RPMI8226 (cell line): ENCODE measurements around the gene EFS.
A peak's percentile ranks its signal among the peaks of the same experiment; 100 is the strongest.

Source experiments
- DNase-seq: peaks from one replicate; pipeline ENCODE4 v3.0.0-alpha.2; 2015

Gene EFS

DNA sequence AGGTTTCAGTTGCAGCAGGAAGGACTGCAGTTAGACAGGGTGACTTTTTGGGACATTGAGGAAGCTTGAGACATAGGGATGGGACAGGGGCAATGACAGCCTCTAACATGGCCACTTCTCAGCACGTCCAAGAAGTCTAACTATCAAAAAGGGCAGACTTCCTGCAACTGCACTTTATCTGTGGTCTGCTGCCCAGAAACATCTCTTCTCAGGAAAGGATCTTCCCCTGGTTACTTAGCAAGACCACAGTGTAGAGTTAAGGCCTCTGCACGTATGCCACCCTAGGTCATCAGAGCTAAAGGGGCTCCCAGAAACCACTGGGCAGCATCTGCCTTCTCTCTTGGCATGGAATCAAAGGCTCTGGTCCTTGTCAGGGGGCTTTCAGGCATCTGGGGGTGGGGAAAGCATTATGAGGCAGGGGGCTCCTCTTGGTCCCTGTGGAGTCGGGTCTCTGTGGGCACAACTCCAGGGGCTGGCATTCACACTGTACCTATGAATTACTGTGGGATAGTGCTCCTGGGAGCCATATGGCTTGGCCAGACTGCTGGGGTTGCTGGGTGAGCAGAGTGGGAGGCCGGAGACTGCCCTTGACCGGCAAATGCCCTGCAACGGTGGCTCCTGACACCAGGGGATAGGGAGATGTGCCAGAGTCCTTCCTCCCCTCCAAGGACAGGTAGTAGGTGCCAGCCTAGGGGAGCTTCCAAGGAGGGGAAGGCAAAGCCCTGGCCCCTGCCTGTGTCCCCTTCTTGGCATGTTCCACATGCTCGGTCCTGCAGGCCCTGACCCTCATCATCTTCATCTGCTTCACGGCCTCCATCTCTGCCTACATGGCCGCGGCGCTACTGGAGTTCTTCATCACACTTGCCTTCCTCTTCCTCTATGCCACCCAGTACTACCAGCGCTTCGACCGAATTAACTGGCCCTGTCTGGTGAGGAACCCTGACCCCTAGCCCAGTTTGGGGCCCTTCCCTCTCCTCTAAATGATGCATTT is 12.9 kb upstream of the EFS start:
- DNase-seq: no peak

GRCh38 chr14:23377198-23377550 is 12.2 kb upstream of the EFS start:
- no peak for DNase-seq

DNA sequence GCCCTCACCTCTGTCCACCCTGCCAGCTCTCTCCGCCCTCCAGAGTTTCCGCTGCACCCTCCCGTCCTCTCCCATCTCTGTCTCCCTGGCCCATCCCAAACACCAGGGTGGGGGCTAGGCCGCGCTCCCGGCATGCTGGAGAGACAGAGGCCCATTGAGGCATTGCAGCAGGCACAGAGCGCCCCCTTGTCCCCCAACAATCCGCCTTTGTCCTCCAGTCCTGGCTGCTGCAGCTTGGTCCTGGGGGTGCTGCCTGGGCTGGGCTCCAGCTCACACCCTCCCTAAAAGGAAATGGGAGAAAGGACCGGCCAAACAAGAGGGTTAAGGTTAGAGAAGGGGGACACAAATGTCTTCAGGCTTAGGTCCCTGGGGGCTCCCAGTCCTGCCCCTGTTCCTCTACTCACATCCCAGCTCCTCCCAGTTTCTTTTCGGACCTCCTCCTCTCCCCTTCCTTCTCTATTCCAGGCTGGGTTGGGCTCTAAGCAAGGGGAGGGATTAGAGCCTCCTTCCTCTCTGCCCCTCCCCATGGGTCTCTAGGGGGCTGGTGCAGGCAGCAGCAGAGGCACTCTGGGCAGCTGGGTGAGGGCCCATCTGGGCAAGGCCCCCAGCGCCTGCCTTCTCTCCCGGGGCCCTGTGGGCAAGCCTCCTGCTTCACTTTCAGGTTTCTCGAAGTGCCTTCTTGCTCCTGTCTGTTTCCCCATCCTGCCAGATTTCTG is 11.7 kb upstream of the EFS start, which contains the start of gene CMTM5:
CMTM5 (plus strand) TSS at position 565 of the 716 bp plus-strand sequence. CDS start 206 bp downstream, outside the sequence.
- no peak for DNase-seq

GRCh38 chr14:23375527-23376251 is 10.7 kb upstream of the EFS start:
- DNase-seq: no peak

GRCh38 chr14:23373041-23373440 is 8.1 kb upstream of the EFS start:
- DNase-seq: no peak

DNA sequence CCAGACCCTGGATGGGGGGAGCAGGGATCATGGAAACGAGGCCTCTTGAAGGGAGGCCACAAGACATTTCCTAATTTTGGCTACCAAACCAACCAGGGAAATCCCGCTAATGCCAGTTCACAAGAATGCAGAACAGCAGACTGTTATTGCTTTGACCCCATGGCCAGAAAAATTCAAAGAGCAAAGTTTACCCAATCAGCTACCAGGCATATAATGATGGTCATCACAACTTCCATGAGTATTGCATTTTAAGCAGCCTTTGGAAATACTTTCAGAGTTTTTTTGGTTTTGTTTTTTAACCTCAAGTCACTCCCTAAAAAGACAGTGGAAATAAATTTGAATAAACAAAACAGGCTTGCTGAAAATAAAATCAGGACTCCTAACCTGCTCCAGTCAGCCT is 7.5 kb upstream of the EFS start, which contains the start of gene IL25:
IL25 (plus strand) TSS at position 301 of the 400 bp plus-strand sequence.
- no peak for DNase-seq

- no peak for DNase-seq
Observed at GRCh38 chr14:23371865-23372264, 6.9 kb upstream of the EFS start.

DNA sequence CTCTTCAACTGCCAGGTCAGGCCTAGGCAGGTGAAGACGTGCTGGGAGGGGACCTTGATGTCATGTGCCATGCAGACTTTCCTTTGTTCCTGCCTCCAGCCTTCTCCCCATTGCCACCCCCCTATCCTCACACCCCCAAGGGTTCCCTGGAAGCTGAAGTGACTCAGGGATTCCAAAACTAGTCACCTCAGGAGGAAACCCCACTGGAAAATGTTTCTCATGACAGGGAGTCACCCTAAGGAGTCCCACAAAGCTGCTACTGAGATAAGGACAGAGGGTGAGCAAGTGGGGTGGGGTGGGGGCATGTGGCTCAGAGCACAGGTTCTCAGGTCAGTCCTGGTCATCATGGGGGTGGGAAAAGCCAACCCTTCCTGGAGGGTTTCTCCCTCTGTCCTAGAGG is 5.2 kb upstream of the EFS start:
- DNase-seq: no peak

- no peak for DNase-seq
Observed at GRCh38 chr14:23366426-23366921, 1.5 kb upstream of the EFS start.

DNA sequence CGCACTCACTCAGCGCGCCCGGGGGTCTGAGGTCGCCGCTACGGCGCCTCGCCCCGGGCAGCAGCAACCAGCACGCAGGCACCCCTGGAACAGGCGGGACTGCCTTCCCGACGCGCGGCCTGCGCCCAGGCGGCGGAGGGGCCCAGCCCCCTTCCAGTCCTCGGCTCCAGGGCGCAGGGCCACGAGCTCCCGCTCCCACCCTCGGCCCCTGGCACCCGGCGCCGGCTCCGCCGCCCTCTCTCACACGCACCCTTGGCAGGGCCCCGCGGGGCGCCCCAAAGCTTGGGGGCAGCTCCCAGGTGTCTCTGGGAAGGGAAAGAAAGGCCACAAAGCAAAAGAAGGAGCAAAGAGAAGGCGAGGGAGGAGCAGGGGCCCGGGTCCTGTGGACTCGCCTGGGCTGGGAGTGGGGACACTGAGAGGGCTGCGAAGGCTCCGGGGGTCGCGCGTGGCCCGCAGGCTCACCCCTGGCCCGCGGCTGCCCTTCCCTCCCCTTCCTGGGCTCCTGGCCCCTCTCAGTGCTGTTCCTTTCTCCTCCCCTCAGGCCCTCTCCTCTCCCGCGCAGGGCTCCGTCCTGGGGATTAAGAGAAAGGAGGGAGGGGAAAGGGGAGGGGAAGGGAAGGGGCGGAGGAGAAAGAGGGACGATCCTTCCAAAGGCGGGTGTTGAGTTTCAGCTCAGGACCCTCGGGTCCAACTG is 907 bp upstream of the EFS start:
- DNase-seq: no peak

GRCh38 chr14:23364164-23365035 is 572 bp downstream of the EFS start:
- DNase-seq: no peak

DNA sequence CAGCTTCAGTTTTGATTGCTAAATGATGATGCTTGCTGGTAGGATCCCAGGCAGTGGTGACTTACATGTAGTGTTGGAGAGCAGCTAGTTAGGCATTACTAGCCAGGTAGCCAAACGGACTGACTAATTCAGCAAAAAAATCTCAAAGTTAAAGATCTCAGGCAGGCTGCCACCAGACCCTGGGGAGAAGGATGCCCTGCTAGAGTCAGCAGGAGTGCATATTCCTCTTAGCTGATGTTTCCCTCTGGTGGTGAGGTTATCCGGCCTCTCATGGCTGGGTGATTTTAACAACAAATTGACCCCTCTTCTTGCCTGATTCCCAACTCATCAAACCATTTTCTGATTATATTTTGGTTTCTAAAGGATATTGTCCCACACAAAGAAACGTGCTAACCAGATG is 2.8 kb downstream of the EFS start:
- peak; percentile 32 for DNase-seq

- DNase-seq: no peak
Observed at GRCh38 chr14:23361763-23362162, 3.2 kb downstream of the EFS start.

DNA sequence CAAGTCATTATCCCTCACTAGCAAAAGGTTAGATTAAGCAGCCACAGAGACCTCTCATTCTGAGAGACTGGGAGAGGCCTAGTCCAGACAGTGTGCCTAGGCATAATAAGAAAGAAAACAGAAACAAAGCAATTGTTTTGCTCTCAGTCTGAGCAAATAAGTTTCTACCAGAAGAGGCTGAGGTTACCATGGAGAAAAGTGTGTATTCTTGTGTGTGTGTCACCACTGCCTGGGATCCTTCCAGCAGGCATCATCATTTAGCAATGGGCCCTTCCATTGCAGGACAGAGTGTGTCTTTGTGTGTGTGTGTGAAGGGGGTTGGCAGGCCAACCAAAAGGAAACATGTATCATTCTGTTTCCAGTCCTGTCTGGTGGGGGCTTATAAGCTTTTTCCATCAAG is 3.7 kb downstream of the EFS start:
- DNase-seq: no peak

DNA sequence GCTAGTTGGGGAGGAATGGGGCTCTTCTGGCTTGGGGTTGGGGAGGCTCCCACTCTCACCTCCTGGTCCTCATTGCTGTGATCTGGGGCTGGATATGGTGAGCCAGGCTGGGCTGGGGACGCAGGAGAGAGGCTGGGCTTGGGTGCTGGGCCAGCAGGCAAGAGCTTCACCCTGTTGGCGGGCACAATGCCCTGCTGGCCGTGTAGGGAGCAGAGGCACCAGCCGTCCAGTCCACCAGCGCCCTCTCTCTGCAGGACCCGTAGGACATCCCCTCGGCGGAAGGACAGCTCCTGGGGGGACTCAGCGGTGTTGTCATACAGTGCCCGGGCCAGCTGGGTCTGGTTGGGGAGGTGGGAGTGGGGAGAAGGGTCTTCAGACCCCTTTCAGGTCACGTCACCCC is 4.5 kb downstream of the EFS start:
- DNase-seq: peak; percentile 47

GRCh38 chr14:23359722-23360447 is 5.1 kb downstream of the EFS start:
- no peak for DNase-seq

GRCh38 chr14:23359167-23359626 is 5.8 kb downstream of the EFS start:
- no peak for DNase-seq

DNA sequence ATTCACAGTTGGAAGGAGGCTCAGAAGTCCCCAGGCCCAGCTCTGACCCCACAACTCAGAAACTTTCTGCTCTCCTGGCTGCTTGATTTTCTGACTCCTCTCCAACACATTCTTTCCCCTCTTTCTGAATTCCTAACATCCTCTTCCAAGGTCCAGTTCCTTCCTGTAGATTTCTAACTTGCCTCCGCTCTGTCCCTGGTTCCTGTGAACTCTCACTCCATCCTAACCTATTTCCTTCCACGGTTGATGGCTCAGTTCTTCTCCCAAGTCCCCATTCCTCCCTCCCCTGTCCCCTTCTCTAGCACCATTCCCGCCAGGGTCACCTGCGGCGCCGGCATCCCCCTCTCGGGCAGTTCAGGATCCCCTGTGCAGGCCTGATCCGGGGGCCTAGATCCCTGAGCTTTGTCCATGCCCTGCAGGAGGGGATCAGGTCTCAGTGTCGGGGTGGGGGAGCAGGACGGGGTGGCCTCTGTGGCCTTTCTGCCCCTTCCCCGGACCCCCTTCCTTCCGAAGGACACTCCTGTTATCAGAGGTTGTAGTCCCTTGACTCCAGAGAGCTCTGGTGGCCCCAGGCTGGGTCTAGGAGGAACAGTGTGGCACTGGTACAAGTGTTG is 6.3 kb downstream of the EFS start:
- no peak for DNase-seq

DNA sequence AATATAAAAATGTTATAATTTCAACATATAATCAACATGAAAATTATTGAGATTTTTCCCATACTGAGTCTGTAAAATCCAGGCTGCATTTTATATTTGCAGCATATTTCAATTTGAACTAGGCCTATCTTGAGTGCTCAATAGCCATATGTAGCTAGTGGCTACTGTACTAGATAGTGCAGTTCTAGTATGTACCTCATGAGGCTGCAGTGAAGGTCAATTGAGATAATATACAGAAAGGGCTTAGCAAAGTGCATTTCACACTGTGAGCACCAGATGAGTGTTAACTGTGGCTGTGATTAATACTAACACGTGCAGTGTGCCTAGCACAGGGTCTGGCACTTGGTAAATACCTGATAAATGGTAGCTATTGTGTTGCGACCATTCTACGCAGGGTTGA is 6.9 kb downstream of the EFS start:
- DNase-seq: peak; percentile 7

DNA sequence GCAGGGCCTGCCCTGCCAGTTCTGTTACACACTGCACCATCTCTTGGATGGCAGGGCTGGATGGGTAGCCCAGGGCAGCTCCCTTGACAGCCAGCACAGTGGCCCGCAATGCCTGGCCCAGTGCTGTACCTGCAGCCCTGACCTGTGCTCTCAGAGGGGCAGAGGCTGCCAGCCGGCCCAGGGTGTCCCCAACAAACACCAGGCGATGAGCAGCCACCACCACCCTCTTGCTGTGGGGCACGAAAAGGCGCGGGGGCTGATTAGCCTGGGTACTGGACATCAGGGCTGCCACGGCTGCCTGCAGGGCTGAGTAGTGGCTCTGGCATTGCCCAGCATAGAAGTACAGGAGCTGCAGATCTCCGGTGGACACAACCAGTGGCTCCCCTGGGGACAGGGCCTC is 7.7 kb downstream of the EFS start:
- DNase-seq: no peak
